Lower leg skin (tissue), 3 donors: ENCODE data around the gene PANX1.

ENCODE experiments used
- CTCF ChIP-seq, 3 donors: fragments of 450-650 bp; IDR thresholded peaks; one replicate each; pipeline ENCODE4 v1.5.1; 2016; ENCODE audit warnings: antibody characterized with exemption in 3 of 3, mild to moderate bottlenecking in 3 of 3, moderate library complexity in 2 of 3
- POLR2A ChIP-seq, 2 donors: fragments of 450-650 bp; IDR thresholded peaks; one replicate each; pipeline ENCODE4 v1.6.1; 2016 to 2017; ENCODE audit warnings: antibody characterized with exemption in 2 of 2, mild to moderate bottlenecking in 1 of 2, moderate library complexity in 1 of 2

- TF ChIP-seq CTCF (IDR thresholded peaks at IDR 0.05) (no peak), POLR2A (IDR thresholded peaks at IDR 0.05) (no peak)
Measured at GRCh38 chr11:94129512-94130297, 1.1 kb downstream of the PANX1 start.
